K562 (cell line): ENCODE measurements around the gene GPX2. TPM values are rescaled to one million over a fixed set of nuclear protein-coding genes. Genes with fewer than 3 reads are reported as not detected.

Experiments
- ATAC-seq: fragments of 200-7000 bp; cut with Tn5 transposase; 3 replicates; pipeline ENCODE4 v1.9.1; 2020; ENCODE audit warnings: moderate library complexity
- BruUV-seq: library from RNA; stranded (reverse); fragments of 400-500 nt; replicated peaks from 2 replicates; lab custom pipeline; 2021; lab: Mats Ljungman, UMichigan
- CTCF ChIA-PET: fragments of 300-600 bp; formaldehyde crosslinking; extraction: SDS; loops from one replicate; lab custom pipeline; 2021; ENCODE audit warnings: low intra/inter-chr PET ratio; lab: Yijun Ruan, JAX
- POLR2A ChIA-PET: fragments of 300-600, 350-650 bp; sonication (Branson Sonifier 250); formaldehyde crosslinking; extraction: SDS; loops from one replicate; lab custom pipeline; 2021; ENCODE audit warnings: antibody characterized with exemption, inconsistent platforms; lab: Yijun Ruan, JAX
- DNase-seq, 4 experiments: peaks; one replicate each; pipeline versions ENCODE4 v3.0.0 to v3.0.0-alpha.2; 2011 to 2018; ENCODE audit warnings: low spot score in 3 of 4, mixed read lengths in 3 of 4; ENCODE audit errors: extremely low read depth in 1 of 4
- FAIRE-seq: peaks from 2 replicates; lab custom pipeline; 2011; peaks lifted over from hg19 to GRCh38; lab: Jason Lieb, UNC
- H2AFZ ChIP-seq: 2 replicates; pipeline ENCODE4 v1.6.0; 2011; ENCODE audit warnings: low read depth, low read length, control low read depth, inconsistent platforms
- H3K27ac ChIP-seq: fragments of 200-600 bp; 3 replicates; pipeline ENCODE4 v1.8.0; 2011; ENCODE audit warnings: low read depth, mild to moderate bottlenecking, control low read depth, inconsistent platforms, low read length, moderate library complexity, mixed read lengths; ENCODE audit errors: extremely low read depth
- H3K27me3 ChIP-seq, 2 experiments: fragments of 300-600 bp in 1 of 2; 2 replicates in 1 of 2; 3 replicates in 1 of 2; pipeline versions ENCODE4 v1.6.0 to v1.8.0; 2011; ENCODE audit warnings: inconsistent platforms in 2 of 2, low read length in 2 of 2, mild to moderate bottlenecking in 1 of 2, mixed read lengths in 1 of 2, moderate library complexity in 1 of 2; ENCODE audit not compliant: control insufficient read depth in 2 of 2, insufficient read depth in 2 of 2
- H3K36me3 ChIP-seq: fragments of 300-600 bp; 3 replicates; pipeline ENCODE4 v1.8.0; 2011; ENCODE audit warnings: mild to moderate bottlenecking, low read length, inconsistent platforms; ENCODE audit not compliant: control insufficient read depth, insufficient read depth
- H3K4me1 ChIP-seq, 2 experiments: fragments of 200-600 bp in 1 of 2; replicated peaks in 1 of 2; 2 replicates in 1 of 2; 3 replicates in 1 of 2; pipeline versions ENCODE4 v1.5.1 to v1.8.0; 2011; ENCODE audit warnings: inconsistent platforms in 2 of 2, low read length in 2 of 2, mild to moderate bottlenecking in 1 of 2, mixed read lengths in 1 of 2, moderate library complexity in 1 of 2; ENCODE audit not compliant: control insufficient read depth in 2 of 2, insufficient read depth in 2 of 2
- H3K4me2 ChIP-seq: 2 replicates; pipeline ENCODE4 v1.6.1; 2011; ENCODE audit warnings: low read length, control low read depth, inconsistent platforms, mixed read lengths; ENCODE audit not compliant: insufficient read depth
- H3K4me3 ChIP-seq: fragments of 200-600 bp; sonication (generic), shearing (Covaris generic); 2 replicates; pipeline ENCODE4 v1.5.1; 2016; ENCODE audit warnings: control low read depth, inconsistent platforms
- H3K79me2 ChIP-seq: fragments of 200-600 bp; 3 replicates; pipeline ENCODE4 v1.8.0; 2011; ENCODE audit warnings: low read length, inconsistent platforms; ENCODE audit not compliant: control insufficient read depth, insufficient read depth
- H3K9ac ChIP-seq, 2 experiments: 2 replicates each; pipeline versions ENCODE4 v1.6.0 to v1.6.1; 2011; ENCODE audit warnings: low read depth in 2 of 2, low read length in 2 of 2, control low read depth in 1 of 2, inconsistent platforms in 1 of 2, mild to moderate bottlenecking in 1 of 2, mixed read lengths in 1 of 2; ENCODE audit not compliant: insufficient read depth in 1 of 2
- H3K9me1 ChIP-seq: one replicate; pipeline ENCODE4 v1.6.0; 2011; ENCODE audit warnings: inconsistent platforms, mild to moderate bottlenecking, low read length, moderate library complexity; ENCODE audit not compliant: control insufficient read depth, insufficient read depth
- H3K9me3 ChIP-seq: replicated peaks from 2 replicates; pipeline ENCODE4 v1.5.1; 2011; ENCODE audit warnings: low read depth, low read length, inconsistent platforms; ENCODE audit not compliant: control insufficient read depth, insufficient read depth
- H4K20me1 ChIP-seq: replicated peaks from 2 replicates; pipeline ENCODE4 v1.6.1; 2011; ENCODE audit warnings: low read length, inconsistent platforms, mixed read lengths; ENCODE audit not compliant: control insufficient read depth, insufficient read depth
- CBX3 ChIP-seq, 2 experiments: IDR thresholded peaks; 1 replicate in 1 of 2; 2 replicates in 1 of 2; pipeline ENCODE4 v1.6.1; 2012; ENCODE audit warnings: inconsistent platforms in 2 of 2, low read length in 2 of 2, borderline replicate concordance in 1 of 2, control low read depth in 1 of 2
- CHAMP1 ChIP-seq: fragments of 450-650 bp; IDR thresholded peaks from 2 replicates; pipeline ENCODE4 v1.6.1; 2016; ENCODE audit warnings: mild to moderate bottlenecking
- CLOCK ChIP-seq: fragments of 250-450 bp; sonication (Bioruptor Pico); IDR thresholded peaks from 2 replicates; pipeline ENCODE4 v1.4.0; 2020; ENCODE audit warnings: mild to moderate bottlenecking, moderate library complexity, borderline replicate concordance
- MAFF ChIP-seq: IDR thresholded peaks from 2 replicates; pipeline ENCODE4 v1.6.1; 2012; ENCODE audit warnings: low read length, improper control_type of control experiment
- MEF2A ChIP-seq: IDR thresholded peaks from 2 replicates; pipeline ENCODE4 v1.6.1; 2011; ENCODE audit warnings: low read depth, mild to moderate bottlenecking, low read length, moderate library complexity; ENCODE audit not compliant: control insufficient read depth
- RNF219 ChIP-seq: fragments of 250-450 bp; sonication (Bioruptor Pico); IDR thresholded peaks from 2 replicates; pipeline ENCODE4 v1.5.0; 2022; ENCODE audit warnings: mild to moderate bottlenecking
- SFPQ ChIP-seq: fragments of 200-400 bp; formaldehyde crosslinking; IDR thresholded peaks from 2 replicates; pipeline ENCODE4 v1.6.1; 2017; ENCODE audit warnings: mild to moderate bottlenecking, low read depth, low read length, moderate library complexity
- ZNF316 ChIP-seq: fragments of 450-650 bp; IDR thresholded peaks from 2 replicates; pipeline ENCODE4 v1.6.1; 2016
- ZNF398 ChIP-seq: fragments of 250-450 bp; sonication (Bioruptor Pico); IDR thresholded peaks from 2 replicates; pipeline ENCODE4 v1.8.0; 2021; ENCODE audit warnings: moderate library complexity, mild to moderate bottlenecking, inconsistent platforms
- WGBS: fragments of 100-300 bp; shearing (Covaris generic); methylation state at CpG from one replicate; pipeline ENCODE4 v1.1.6; 2016; ENCODE audit warnings: low coverage, mixed read lengths; ENCODE audit not compliant: insufficient coverage; ENCODE audit errors: missing lambda C conversion rate; 5-methylcytosine and 5-hydroxymethylcytosine counted together
- in situ Hi-C: fragments of 300-500 bp; cut with MboI; formaldehyde crosslinking; loops from 4 replicates; pipeline ENCODE4 v1.15.0; 2018; ENCODE audit warnings: inconsistent platforms, mixed read lengths
- intact Hi-C: fragments of 100-400 bp; cut with micrococcal nuclease; formaldehyde crosslinking; loops from 2 replicates; pipeline ENCODE4 v1.14.2; 2022
- polyA plus RNA-seq, 8 experiments: library from polyadenylated mRNA; depleted of rRNA in 4 of 8; stranded (reverse) in 5 of 8; unstranded in 3 of 8; fragments of >200 nt; fragmentation: Nextera tagmentation in 2 of 8; fragmentation: Illumina TruSeq in 1 of 8; extraction: Ambion mirVana in 2 of 8; extraction: Trizol in 1 of 8; gene quantifications; 2 replicates each; pipeline versions ENCODE4 v1.2.1 to v1.2.3, GENCODE V29; 2011 to 2014; ENCODE audit warnings: inconsistent platforms in 1 of 8, missing spikeins in 1 of 8
- total RNA-seq, 7 experiments: library from RNA; depleted of rRNA in 6 of 7; stranded (reverse); fragments of >200 nt in 6 of 7; fragmentation: Illumina TruSeq in 2 of 7; extraction: Trizol in 2 of 7; gene quantifications; 2 replicates each; pipeline versions ENCODE4 v1.2.1 to v1.2.3, GENCODE V29; 2011 to 2021; ENCODE audit warnings: low replicate concordance in 1 of 7

GPX2 gene
- total and polyA plus RNA-seq, 9 of the 15 experiments (the other 6 are each of a cell fraction or from before 2014, with no cell fraction given), result 0.24 TPM; not detected in 8

GRCh38 chr14:64930085-64930843, 12.3 kb downstream of the GPX2 start:
- Histone ChIP-seq H3K9me1 (no peaks in the 10 kb centered on the region), H4K20me1 (no peaks in the 10 kb centered on the region), H3K4me3 (no peak overlapping the region), H3K36me3 (peaks cover 60% of the 10 kb centered on the region; the same call in 2 of the 3 replicates), H2AFZ (no peak overlapping the region), H3K27ac (no peak overlapping the region), H3K27me3 (no peaks in the 10 kb centered on the region), H3K9me3 (no peaks in the 10 kb centered on the region), H3K79me2 (no peaks in the 10 kb centered on the region), H3K9ac (no peak overlapping the region), H3K4me2 (no peak overlapping the region), H3K4me1 (no peaks in the 10 kb centered on the region)
- WGBS, result 100% methylated on average over 2 of the region's 3 CpGs
- in situ Hi-C loops, result no loop called here
- intact Hi-C loops, result no loop called here
- DNase-seq, result no peak
- no peak for FAIRE-seq
- BruUV-seq, result no TSS peak
- POLR2A ChIA-PET, result no interaction called here
- ATAC-seq, result no peak
- CTCF ChIA-PET, result no interaction called here
- TF ChIP-seq ZNF316, result no peak
- no peak for TF ChIP-seq ZNF398 (CRISPR knock-in tag)
- no peak for TF ChIP-seq CBX3 (IDR thresholded peaks at IDR 0.05; ENCODE audit: borderline replicate concordance in 1 of 2, low read length in 2 of 2)
- TF ChIP-seq CHAMP1, result no peak
- TF ChIP-seq RNF219 (CRISPR knock-in tag), result no peak
- no peak for TF ChIP-seq CLOCK (CRISPR knock-in tag)
- no peak for TF ChIP-seq MAFF
- no peak for TF ChIP-seq MEF2A
- TF ChIP-seq SFPQ, result no peak
